ENCODE results near the gene ZNF609. TPM values are rescaled to one million over a fixed set of nuclear protein-coding genes. Genes with fewer than 3 reads are reported as not detected.
A peak's percentile ranks its signal among the peaks of the same experiment; 100 is the strongest.

ZNF609 gene
- total and polyA plus RNA-seq, 2 of the 13 experiments (the other 11 are each of a cell fraction or from before 2014, with no cell fraction given) = 8.9 to 9.9 TPM

GRCh38 chr15:64610257-64610919, 150.0 kb downstream of the ZNF609 start (continued):
- no peak for TF ChIP-seq THAP9 (CRISPR knock-in tag; IDR thresholded peaks at IDR 0.05; ENCODE audit: borderline replicate concordance)
- no peak for TF ChIP-seq ZNF598 (CRISPR knock-in tag; IDR thresholded peaks at IDR 0.05; ENCODE audit: borderline replicate concordance)
- TF ChIP-seq AKNA (CRISPR knock-in tag; IDR thresholded peaks at IDR 0.05; ENCODE audit: borderline replicate concordance) = no peak
- TF ChIP-seq SIX4 (CRISPR knock-in tag; IDR thresholded peaks at IDR 0.05) = no peak
- no peak for TF ChIP-seq GLI4 (CRISPR knock-in tag; IDR thresholded peaks at IDR 0.05; ENCODE audit: borderline replicate concordance)
- no peak for TF ChIP-seq ZNF878 (CRISPR knock-in tag; IDR thresholded peaks at IDR 0.05)
- no peak for TF ChIP-seq PHF8 (CRISPR knock-in tag; IDR thresholded peaks at IDR 0.05)
- peak; percentile 46; the same call in 1 of the 2 replicates for TF ChIP-seq ERF (CRISPR knock-in tag; IDR thresholded peaks at IDR 0.05)
- no peak for TF ChIP-seq ZNF660 (CRISPR knock-in tag; IDR thresholded peaks at IDR 0.05; ENCODE audit: borderline replicate concordance, low read depth)
- TF ChIP-seq SETDB1 (CRISPR knock-in tag; IDR thresholded peaks at IDR 0.05; ENCODE audit: borderline replicate concordance) = no peak
- no peak for TF ChIP-seq TCF7L2 (IDR thresholded peaks at IDR 0.05; ENCODE audit: low read depth, low read length)
- TF ChIP-seq ZNF264 (CRISPR knock-in tag; IDR thresholded peaks at IDR 0.05) = no peak
- no peak for TF ChIP-seq TERF1 (CRISPR knock-in tag; IDR thresholded peaks at IDR 0.05)
- TF ChIP-seq LBX2 (CRISPR knock-in tag; IDR thresholded peaks at IDR 0.05; ENCODE audit: borderline replicate concordance) = no peak
- TF ChIP-seq ZNF781 (CRISPR knock-in tag; IDR thresholded peaks at IDR 0.05; ENCODE audit: borderline replicate concordance, not compliant biosample characterization) = no peak
- no peak for TF ChIP-seq RBFOX2 (IDR thresholded peaks at IDR 0.05; ENCODE audit: low read depth, low read length)
- peak; percentile 63 for TF ChIP-seq TEAD3 (CRISPR knock-in tag; optimal IDR thresholded peaks at IDR 0.05; ENCODE audit: borderline replicate concordance)
- TF ChIP-seq RFX1 (IDR thresholded peaks at IDR 0.05) = no peak
- no peak for TF ChIP-seq RBM22 (optimal IDR thresholded peaks at IDR 0.05; ENCODE audit: low read length)
- no peak for TF ChIP-seq ZNF256 (CRISPR knock-in tag; conservative IDR thresholded peaks at IDR 0.05)
